Measurements from ENCODE around the gene IYD.

IYD gene, protein sequence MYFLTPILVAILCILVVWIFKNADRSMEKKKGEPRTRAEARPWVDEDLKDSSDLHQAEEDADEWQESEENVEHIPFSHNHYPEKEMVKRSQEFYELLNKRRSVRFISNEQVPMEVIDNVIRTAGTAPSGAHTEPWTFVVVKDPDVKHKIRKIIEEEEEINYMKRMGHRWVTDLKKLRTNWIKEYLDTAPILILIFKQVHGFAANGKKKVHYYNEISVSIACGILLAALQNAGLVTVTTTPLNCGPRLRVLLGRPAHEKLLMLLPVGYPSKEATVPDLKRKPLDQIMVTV

DNA sequence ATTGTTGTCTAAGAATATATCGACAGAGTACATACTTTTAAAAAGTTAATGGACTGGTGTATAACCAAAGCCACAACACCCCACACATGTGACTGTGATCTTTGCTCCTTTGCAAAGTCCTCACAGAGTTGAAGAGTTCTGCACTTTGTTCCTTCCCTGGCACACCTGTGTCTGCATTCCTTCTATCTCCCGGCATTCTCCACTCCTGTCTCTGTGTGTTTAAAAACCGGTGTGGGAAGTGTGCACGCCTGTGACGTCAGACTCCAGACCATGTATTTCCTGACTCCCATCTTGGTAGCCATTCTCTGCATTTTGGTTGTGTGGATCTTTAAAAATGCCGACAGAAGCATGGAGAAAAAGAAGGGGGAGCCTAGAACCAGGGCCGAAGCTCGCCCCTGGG is at the start of gene IYD:
Gene IYD (plus strand): TSS at position 251 of the 400 bp plus-strand sequence. CDS start 20 bp downstream, at position 271.
- no peak for DNase-seq

- no peak for DNase-seq
Observed at GRCh38 chr6:150319924-150320323, 48.9 kb upstream of the IYD start.

DNA sequence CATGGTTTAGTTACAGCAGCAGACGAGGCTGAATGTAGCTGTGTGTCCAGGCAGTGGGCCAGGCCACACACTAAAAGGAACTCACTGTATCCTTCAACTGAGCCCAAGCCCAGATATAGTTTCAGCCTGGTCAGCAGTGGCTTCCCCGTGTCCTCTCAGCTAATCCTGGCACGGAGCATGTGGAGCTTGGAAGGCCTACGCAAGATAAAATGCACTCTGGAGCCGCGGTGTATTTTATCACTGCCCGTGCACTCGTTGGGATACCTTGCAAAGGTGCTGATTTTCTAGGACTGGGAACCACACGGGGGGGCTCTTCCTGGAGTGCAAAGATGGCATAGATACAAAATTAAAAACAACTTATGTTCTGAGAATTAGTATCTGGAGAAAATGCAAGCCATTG is 48.4 kb upstream of the IYD start:
- no peak for DNase-seq

DNA sequence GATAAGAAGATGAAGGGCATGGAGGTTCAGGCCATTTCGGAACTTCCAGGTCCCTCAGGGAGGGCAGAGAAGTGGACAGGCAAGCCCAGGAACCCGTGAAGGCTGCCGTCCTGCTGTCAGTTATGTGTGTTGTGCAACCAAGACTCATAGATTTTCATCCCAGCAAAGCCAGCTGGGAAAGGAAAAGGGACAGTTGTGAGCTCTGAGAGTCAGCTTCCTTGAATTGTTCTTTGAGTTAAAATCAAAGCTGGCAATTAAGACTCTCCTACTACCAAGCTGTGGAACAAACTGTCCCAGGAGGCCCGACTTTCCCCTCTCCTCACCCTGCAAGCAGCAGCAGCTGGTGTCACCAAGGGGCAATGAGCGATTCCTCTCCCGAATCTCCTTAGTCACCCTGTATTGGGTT is 46.3 kb upstream of the IYD start:
- no peak for DNase-seq

DNA sequence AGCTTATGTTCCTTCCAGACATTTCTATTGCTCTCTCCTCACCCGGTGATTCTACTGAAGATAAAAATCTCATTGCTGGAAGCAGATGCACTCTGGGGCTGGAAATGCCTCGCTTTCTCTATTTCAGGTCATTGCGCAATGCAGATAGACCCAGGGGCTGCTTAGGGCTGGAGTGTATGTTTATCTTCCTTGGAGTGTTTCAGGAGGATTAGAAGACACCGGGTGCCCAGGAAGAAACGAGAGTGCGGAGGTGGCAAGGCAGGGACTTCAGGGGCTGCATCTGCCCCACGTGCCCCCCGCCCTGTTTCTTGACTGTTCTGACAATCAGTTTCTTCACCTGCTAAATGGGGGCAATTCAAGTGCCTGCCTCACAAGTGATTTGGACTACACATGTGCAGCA is 45.6 kb upstream of the IYD start:
- no peak for DNase-seq

DNA sequence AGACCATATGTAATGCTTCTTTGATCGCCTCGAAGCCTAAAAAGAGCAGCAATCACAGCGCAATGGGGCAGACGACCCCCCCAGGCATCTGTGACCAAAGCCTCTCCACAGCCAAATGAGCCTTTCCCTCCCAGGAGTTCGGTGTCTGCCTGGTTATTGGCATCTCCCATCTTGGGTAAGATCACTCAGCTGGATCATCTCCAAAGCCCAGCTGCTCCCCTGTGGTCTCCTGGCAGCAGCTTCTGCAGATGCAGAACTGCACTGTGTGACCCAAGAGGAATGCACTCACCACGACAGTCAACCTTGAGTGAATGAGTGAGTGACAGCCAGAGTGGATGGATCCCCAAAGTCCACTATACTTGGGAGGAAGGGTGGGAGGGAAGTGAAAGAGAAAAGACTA is 44.8 kb upstream of the IYD start:
- DNase-seq = no peak

- no peak for DNase-seq
Observed at GRCh38 chr6:150325066-150325772, 43.6 kb upstream of the IYD start.

GRCh38 chr6:150327117-150327774 is 41.6 kb upstream of the IYD start:
- DNase-seq = no peak

GRCh38 chr6:150328744-150329405 is 39.9 kb upstream of the IYD start:
- no peak for DNase-seq

DNA sequence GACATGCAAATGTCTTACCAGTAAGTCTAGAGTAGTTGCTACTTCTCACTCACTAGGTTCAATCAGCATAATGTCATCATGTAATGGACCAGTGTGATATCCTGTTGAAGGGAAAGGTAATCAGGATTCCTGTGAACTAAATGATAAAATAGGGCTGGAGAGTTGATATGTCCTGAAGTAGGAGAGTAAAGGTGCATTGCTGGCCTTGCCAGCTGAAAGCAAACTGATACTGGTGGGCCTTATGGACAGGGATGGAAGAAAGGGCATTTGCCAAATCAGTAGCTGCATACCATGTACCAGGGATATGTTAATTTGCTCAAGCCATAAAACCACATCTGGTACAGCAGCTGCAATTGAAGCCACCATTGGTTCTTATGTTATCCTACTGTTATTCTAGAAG is 37.5 kb upstream of the IYD start:
- no peak for DNase-seq

DNA sequence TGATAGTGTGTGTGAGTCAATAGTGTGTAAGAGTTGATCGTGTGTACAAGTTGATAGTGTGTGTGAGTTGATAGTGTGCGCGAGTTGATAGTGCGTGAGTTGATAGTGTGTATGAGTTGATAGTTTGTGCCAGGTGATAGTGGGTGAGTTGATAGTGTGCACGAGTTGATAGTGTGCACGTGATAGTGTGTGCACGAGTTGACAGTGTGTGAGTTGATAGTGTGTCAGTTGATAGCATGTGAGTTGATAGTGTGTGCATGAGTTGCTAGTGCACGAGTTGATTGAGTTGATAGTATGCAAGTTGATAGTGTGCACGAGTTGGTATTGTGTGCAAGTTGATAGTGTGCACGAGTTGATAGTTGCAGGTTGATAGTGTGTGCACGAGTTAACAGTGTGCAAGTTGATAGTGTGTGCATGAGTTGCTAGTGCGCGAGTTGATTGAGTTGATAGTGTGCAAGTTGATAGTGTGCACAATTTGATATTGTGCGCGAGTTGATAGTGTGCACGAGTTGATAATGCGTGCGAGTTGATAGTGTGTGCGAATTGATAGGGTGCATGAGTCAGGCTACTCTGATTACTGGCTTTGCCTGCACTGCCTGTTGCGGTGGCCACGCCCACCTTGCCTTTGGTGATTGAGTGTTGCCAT is 35.8 kb upstream of the IYD start:
- DNase-seq = no peak

- DNase-seq = no peak
Observed at GRCh38 chr6:150333585-150333941, 35.2 kb upstream of the IYD start.

DNA sequence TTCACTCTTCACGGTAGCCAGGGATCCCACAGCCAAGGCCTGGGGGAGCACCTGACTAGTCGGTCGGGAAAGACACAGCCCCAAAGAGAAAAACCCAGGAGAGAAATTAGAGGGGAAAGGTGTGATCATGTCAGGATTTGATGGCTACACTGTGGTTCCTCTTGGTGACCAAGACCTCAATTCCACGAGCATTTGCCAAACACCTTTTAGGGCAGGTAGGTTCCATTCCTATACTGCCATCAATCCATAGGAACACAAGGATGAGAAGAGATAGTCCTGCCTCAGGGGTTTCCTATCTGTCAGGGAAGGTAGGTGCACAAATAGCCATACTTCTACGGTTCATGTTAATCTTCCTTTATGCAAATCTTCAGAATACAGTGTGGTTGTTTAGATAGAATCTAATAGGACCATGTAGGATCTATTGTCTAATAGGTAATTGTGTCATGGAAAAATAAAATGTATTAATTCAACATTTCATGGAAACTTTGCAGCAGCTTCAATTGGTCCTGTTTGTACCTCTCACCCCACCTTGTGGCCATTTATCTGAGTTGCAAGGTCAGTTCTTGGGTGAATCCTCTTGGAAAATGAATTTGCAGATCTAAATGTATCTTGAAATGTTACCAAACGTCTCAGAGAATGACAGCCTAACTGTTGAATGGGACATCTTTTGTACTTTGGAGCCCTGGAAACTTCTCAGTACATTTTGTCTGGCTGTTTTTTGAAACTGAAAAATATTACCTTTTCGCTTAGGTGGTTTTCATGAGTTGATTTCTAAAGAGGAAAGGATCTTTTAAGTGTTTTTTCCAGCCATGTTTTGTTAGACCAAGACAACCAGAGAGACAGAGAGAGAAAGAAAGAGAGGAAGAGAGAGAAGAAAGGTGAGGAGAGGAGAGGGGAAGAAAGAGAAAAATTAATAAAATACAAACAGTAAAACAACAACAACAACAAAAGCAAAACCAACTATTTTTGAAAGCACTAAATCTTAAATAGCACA is 33.7 kb upstream of the IYD start:
- peak; percentile 17 for DNase-seq

GRCh38 chr6:150336299-150336698 is 32.5 kb upstream of the IYD start:
- no peak for DNase-seq

DNA sequence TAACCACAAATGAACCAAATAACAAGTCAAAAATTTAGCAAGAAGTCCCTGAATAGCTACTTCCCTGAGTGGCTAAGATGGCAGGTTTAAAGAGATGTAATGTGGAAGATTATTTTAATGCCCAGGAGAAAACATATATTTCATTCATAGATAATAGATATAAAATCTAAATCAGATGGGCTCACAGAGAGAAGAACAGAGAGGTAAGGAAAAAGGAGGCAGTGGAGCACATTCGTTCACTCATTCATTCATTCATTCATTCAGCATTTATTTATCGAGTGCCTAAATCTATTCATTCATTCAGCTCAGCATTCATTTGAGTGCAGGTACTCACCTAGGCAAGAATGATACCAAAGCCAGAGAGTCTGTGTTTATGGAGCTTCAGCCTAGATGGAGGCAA is 32.1 kb upstream of the IYD start:
- DNase-seq = no peak

- DNase-seq = no peak
Observed at GRCh38 chr6:150342126-150342525, 26.7 kb upstream of the IYD start.

DNA sequence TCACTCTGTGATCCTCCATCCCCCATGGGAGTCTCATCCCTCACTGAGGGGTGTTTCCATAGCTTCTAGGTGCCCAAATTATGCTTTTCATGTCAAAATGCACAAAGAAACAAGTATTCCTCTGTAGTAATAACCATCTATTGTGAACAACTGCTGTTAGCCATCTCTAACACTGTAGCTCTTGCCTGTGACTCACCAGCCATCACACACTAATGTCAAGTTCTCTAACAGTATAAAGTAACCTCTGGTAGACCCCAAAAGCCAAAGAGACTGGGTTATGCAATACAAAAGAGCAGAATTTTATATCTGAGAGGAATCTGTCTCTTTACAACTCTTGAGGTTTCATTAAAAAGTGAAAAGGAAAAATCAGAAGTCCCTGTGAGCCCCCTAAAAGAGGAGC is 25.4 kb upstream of the IYD start:
- DNase-seq = no peak

- DNase-seq = no peak
Observed at GRCh38 chr6:150345781-150346180, 23.0 kb upstream of the IYD start.

- DNase-seq = no peak
Observed at GRCh38 chr6:150346346-150346745, 22.5 kb upstream of the IYD start.

- no peak for DNase-seq
Observed at GRCh38 chr6:150347845-150348244, 21.0 kb upstream of the IYD start.

DNA sequence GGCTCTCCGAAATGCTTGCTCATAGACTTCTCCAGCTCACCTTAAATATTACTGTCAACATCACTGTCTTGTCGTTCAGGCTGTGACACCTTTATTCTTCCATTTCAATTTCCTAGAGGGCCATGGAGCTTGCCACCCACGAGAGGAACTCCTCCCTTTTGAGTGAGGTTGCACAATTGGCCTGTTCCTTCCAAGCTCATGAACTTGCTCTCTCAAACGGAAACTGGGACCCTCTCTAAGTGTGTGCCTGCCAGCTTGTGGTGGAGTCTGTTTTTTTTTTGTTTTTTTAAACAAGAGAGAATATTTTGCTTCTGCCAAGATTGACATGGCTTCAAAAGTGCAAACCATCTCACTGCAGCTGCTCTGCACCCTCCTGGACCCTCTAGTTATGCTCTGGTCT is 19.3 kb upstream of the IYD start:
- DNase-seq = no peak
